Cardiac fibroblast (primary cell): ENCODE results near the gene RAB2B.
A peak's percentile ranks its signal among the peaks of the same experiment; 100 is the strongest.

Experiments
- DNase-seq, 2 donors: peaks; one replicate each; pipeline versions ENCODE4 v3.0.0 to v3.0.0-alpha.2; 2010; ENCODE audit warnings: low read depth in 2 of 2
- H3K4me3 ChIP-seq, 2 donors: replicated peaks in 1 of 2; 1 replicate in 1 of 2; 2 replicates in 1 of 2; pipeline ENCODE4 v1.5.1; 2011; ENCODE audit warnings: low read depth in 2 of 2, low read length in 2 of 2, mild to moderate bottlenecking in 2 of 2, moderate library complexity in 1 of 2
- CTCF ChIP-seq: IDR thresholded peaks from one replicate; pipeline ENCODE4 v1.5.1; 2011; ENCODE audit warnings: low read depth, mild to moderate bottlenecking, low read length, inconsistent platforms

Gene RAB2B

GRCh38 chr14:21505012-21505553 lies 28.3 kb upstream of the RAB2B start:
- H3K4me3 ChIP-seq, result no peak overlapping the region
- no peak for TF ChIP-seq CTCF
- no peak for DNase-seq

DNA sequence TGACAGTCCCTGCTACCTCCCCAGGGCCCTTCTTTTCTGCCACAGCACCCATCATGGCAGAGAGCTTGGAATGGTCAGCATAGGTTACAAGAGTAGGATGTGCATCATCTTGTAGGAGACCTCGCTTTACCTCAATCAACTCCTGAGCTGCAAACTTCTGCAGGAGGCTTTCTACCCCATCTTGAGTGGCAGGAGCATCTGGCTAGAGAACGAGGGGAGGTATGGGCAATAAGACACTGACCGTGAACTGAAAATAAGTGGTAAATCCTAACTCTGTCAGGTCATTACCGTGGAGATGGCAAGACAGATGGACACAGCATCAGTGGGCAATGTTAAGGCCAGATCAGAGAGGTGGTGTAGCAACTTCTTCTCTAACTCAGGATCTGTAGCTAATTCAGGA lies 26.6 kb upstream of the RAB2B start:
- no peak for TF ChIP-seq CTCF
- H3K4me3 ChIP-seq, result no peak overlapping the region

DNA sequence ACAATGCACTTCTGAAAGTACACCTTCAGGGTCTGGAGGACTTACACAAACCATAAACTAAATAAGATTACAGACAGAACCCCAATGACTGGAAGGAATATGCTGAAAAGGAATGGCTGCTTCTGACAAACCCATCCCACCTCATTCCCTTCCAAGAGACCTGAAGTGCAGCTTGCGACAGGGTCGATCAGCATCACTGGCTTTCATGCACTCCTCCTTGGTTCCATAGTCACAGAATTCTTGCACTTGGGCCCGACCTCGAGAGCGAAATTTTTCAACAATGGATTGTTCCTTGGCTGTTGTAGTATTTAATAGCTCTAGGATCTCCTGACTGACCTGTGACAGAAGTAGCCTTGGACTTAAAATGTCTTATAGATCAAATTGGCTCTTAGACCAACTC lies 24.8 kb upstream of the RAB2B start:
- H3K4me3 ChIP-seq, result no peak overlapping the region
- DNase-seq, result no peak
- no peak for TF ChIP-seq CTCF

More for the DNA sequence above, 26.6 kb upstream of the RAB2B start:
- DNase-seq, result no peak

DNA sequence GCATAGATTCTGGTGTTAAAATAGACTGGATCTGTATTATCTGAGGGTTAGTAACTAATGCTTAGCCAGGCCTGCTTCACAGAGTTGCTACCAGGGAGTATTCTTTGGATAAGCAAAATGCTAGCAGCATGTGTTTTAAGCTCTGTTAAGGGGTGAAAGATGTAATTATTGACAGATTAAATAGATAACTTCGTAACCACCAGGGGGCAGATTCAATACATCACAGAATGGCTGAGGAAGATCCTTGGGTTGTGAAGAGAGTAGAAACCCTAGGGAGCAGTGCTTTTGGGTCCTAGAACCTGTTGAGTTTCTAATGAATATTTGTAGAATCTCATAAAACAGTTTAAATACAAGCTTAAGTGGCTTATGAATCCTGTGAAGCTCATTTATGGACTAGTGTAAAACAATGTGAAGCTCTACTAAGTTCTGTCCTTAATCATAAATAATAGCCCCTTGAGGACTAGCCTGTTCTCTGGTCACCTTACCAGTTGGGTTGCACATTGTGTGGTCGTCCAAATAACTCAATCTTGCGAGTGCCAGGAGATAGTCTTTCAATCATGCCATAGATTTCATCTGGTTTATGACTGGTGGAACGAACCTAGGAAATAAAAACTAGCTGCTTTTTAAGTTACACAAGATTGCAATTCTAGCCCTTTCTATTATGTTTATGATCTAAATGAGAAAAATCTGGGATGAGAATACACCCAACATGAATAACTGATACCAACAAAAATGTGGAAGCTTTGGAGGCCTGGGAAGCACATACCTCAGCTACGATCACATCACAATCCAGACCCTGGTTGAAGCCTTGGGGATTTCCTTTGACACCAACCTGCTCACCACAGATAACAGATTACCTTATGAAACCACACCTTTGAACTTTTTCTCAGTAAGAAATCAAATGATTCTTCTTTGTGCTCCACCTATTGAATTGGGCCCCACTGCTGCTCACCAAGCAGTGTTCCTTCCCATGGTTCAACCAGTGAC lies 22.1 kb upstream of the RAB2B start:
- no peak overlapping the region for H3K4me3 ChIP-seq
- DNase-seq, result peak; percentile 61
- peak; percentile 35 for TF ChIP-seq CTCF

DNA sequence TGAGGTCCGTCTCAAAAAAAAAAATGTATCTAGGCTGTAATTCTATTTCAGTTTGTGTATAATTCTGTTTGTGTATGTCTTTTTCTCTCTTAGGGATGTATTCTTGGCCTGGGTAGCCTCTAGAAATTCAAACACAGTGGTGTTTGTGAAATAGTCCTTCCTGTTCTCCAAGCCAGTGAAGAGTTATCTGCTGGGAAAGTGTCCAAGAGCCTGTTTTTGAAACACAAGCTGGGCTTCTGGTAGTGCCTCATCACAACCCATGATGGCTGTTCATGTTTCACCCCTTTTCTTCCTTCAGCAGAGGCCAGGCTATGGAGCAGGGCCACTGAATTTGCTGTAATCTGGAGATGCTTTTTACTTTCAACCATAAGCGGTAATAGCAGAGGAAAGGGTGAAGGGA lies 19.7 kb upstream of the RAB2B start:
- TF ChIP-seq CTCF, result no peak
- no peak overlapping the region for H3K4me3 ChIP-seq
- peak; percentile 43 to 86 for DNase-seq

DNA sequence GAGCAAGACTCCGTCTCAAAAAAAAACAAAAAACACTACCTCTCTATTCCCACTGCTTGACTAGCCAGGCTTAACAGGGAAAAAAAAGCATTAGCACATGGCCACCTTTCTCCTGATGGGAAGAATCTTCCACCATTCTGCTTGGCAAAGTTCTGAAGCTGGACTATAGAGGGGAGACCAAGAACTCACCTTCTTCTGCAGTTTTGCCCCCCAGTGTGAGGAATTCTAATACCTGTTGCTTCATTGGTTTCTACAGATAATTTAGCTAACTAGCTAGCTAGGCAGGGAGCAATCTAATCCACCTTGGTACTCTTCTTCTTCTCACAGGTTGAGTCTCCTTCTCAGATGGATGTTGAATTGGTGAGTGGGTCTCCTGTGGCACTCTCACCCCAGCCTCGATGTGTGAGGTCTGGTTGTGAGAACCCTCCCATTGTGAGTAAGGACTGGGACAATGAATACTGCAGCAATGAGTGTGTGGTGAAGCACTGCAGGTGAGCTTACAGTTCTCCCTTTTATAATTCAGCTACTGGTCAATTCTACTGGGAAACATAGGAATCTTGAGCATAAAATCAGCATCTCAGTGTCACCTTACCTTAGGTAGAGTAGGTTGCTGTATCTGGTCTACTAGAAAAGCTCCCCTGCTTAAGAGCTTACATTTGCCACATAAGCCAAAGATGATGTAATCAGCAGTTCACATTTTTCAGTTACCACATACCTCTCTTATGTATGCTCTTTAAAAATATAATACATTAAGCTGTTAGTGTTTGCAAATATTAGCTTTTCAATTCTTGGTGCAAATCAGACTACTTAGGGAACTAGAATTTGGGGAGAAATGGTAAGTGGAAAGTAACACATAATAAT lies 18.4 kb upstream of the RAB2B start:
- DNase-seq, result peak; percentile 27 to 55
- TF ChIP-seq CTCF, result no peak
- H3K4me3 ChIP-seq, result no peak overlapping the region
